SK-N-MC (cell line): ENCODE measurements around the gene UBE2O.

ENCODE experiments used
- EZH2 ChIP-seq: fragments of 200-600 bp; sonication (generic); IDR thresholded peaks from one replicate; pipeline ENCODE4 v1.6.1; 2017; ENCODE audit warnings: antibody characterized with exemption
- POLR2AphosphoS5 ChIP-seq: IDR thresholded peaks from 2 replicates; pipeline ENCODE4 v1.6.1; 2012; ENCODE audit warnings: mild to moderate bottlenecking, low read depth, low read length, borderline replicate concordance

DNA sequence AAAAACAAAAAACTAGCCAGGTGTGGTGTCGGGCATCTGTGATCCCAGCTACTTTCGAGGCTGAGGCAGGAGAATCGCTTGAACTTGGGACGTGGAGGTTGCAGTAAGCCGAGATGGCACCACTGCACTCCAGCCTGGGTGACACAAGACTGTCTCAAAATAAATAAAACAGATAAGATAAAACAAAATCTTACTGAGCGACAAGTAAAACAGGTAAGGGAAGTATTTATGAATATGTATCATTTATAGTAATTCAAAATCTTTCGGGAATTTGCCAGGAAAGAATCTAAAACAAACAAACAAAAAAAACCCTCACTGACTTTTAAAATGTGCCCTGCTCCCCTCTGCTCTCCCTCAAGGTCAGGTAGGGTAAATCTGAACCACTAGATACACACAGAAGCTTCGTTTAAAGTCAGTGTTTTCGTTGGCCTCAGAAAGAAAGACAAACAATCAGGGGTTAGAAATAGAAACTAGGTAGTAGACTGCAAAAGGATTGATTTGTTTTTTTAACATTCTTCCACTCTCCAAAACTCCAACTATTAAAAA lies 101.4 kb downstream of the UBE2O start:
- TF ChIP-seq POLR2AphosphoS5 (no peak), EZH2 (no peak)
